ENCODE results near the gene CDH10. TPM values are rescaled to one million over a fixed set of nuclear protein-coding genes. Genes with fewer than 3 reads are reported as not detected.

CDH10 gene
- total RNA-seq, 1 experiment from 2014 or later, result 0.31 TPM

GRCh38 chr5:24472518-24472917 lies 172.3 kb downstream of the CDH10 start:
- H3K4me2 ChIP-seq (ENCODE audit: insufficient read depth, insufficient read length, low read length), result no peak overlapping the region
- no peak overlapping the region for H2BK5ac ChIP-seq (ENCODE audit: insufficient read length, low read length)
- Mint-ChIP-seq H3K9me3 (peaks cover 14 to 16% of the 10 kb centered on the region in 2 experiments; a peak in 4 of 5 replicates), H3K27ac (no peak overlapping the region), H3K4me3 (no peak overlapping the region), H3K4me1 (peaks cover 3% of the 10 kb centered on the region in 2 experiments), H3K36me3 (ENCODE audit: insufficient read depth in 1 of 3, low read depth in 3 of 3) (peaks cover 3 to 22% (median 7%) of the 10 kb centered on the region in 3 experiments; a peak in 4 of 7 replicates), H3K27me3 (ENCODE audit: low read depth) (no peaks in the 10 kb centered on the region)
- no peak overlapping the region for H2BK120ac ChIP-seq (ENCODE audit: low read depth, low read length, poor library complexity, severe bottlenecking)
- H3K23me2 ChIP-seq (ENCODE audit: insufficient read length, low read depth, low read length, poor library complexity, severe bottlenecking), result no peaks in the 10 kb centered on the region
- H2AK5ac ChIP-seq (ENCODE audit: insufficient read length, low read length), result no peak overlapping the region
- H2BK20ac ChIP-seq (ENCODE audit: low read depth, low read length, poor library complexity, severe bottlenecking), result no peak overlapping the region
- no peak overlapping the region for H3K56ac ChIP-seq (ENCODE audit: insufficient read length, low read depth, low read length)
- H3K79me1 ChIP-seq (ENCODE audit: insufficient read depth, low read depth, low read length, poor library complexity, severe bottlenecking), result no peaks in the 10 kb centered on the region
- no peak overlapping the region for H3K27ac ChIP-seq (ENCODE audit: insufficient read length, low read depth, low read length)
- H3K27me3 ChIP-seq (ENCODE audit: insufficient read depth, low read length), result no peaks in the 10 kb centered on the region
- H3K79me2 ChIP-seq (ENCODE audit: insufficient read depth, low read length), result no peaks in the 10 kb centered on the region
- no peaks in the 10 kb centered on the region for H3K4me1 ChIP-seq (ENCODE audit: insufficient read depth, low read length)
- no peak overlapping the region for H2AFZ ChIP-seq (ENCODE audit: low read length)
- H2BK15ac ChIP-seq (ENCODE audit: low read depth, low read length), result no peak overlapping the region
- no peaks in the 10 kb centered on the region for H3K9me3 ChIP-seq (ENCODE audit: control insufficient read depth, low read depth, low read length)
- no peak overlapping the region for H3K4ac ChIP-seq (ENCODE audit: low read depth, low read length)
- no peaks in the 10 kb centered on the region for H4K20me1 ChIP-seq (ENCODE audit: control insufficient read depth, insufficient read depth, insufficient read length)
- H4K91ac ChIP-seq (ENCODE audit: insufficient read length, low read depth, low read length), result no peak overlapping the region
- no peak for TF ChIP-seq CTCF (conservative IDR thresholded peaks at IDR 0.05)
- no peak overlapping the region for H3K14ac ChIP-seq (ENCODE audit: insufficient read depth, low read length)
- DNase-seq, result no peak
- H3K9ac ChIP-seq (ENCODE audit: extremely low read depth, insufficient read length, low read length), result no peak overlapping the region
- no peak overlapping the region for H4K5ac ChIP-seq (ENCODE audit: insufficient read length, low read depth, low read length)
- H2BK12ac ChIP-seq (ENCODE audit: insufficient read length, low read depth, low read length), result no peak overlapping the region
- no peak overlapping the region for H4K8ac ChIP-seq (replicated peaks; ENCODE audit: insufficient read length, low read depth, low read length)
- H3T11ph ChIP-seq (ENCODE audit: low read length), result no peak overlapping the region
- H3K23ac ChIP-seq (ENCODE audit: insufficient read length, low read depth, low read length), result no peak overlapping the region
- H3K18ac ChIP-seq (ENCODE audit: insufficient read length, low read depth, low read length), result no peak overlapping the region

Measured in H9 (cell line).